CD4-positive, alpha-beta T cell treated with Interleukin-6 at 100 ng/mL for 8 hours (primary cell): ENCODE data around the gene CALM3.
A peak's percentile ranks its signal among the peaks of the same experiment; 100 is the strongest.
"Not testable (repeated sequence)": the region's sequence is repeated elsewhere in the genome, so short reads cannot be mapped to it uniquely, and the experiment has no call there.

Experiments used
- DNase-seq: peaks from one replicate; pipeline ENCODE4 v3.0.0-alpha.2; 2020; ENCODE audit warnings: mixed read lengths, low spot score

CALM3 gene

DNA sequence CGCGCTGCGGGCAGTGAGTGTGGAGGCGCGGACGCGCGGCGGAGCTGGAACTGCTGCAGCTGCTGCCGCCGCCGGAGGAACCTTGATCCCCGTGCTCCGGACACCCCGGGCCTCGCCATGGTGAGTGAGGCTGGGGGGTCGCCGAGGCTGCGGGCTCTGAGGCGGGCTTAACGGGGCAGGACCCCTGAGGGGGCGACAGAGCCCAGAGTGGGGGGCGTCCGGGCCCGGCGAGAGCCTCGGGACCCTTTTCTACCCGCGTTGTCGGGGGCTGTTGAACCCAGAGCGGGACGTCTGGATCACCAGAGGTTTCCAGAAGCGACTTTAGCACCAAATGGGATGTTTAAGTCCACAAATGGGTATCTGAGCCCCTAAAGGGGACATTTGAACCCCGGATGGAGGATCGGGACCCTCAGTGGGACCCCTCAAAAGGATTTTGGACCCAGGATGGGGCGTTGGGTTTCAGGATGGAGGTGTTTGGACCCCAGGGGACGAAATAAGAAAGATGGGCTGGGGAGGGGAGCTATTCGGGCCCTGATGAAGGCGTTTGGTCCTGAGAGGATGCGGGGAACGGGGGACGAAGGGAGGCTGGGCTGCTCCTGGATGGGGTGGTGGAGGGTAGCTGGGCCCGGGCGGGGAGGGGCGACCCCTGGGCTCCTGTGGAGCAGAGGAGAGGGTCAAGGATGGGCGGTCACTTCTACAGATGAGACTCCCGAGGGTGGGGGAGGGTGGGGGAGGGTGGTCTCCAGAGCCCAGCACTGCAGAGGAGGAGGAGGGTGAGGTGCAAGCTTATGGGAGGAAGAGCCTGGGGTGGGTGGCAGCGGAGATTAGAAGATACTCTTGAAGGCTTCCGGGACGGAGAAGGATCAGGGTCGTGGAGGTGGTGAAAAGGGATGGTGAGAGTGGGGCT is at the start of gene CALM3:
Gene CALM3 (plus strand): TSS at position 13 of the 907 bp plus-strand sequence. CDS start 105 bp downstream, at position 118.
- no peak for DNase-seq

GRCh38 chr19:46552891-46553290 is 48.2 kb upstream of the CALM3 start:
- no peak for DNase-seq

GRCh38 chr19:46554161-46554560 is 47.0 kb upstream of the CALM3 start:
- no peak for DNase-seq

- no peak for DNase-seq
These were observed 45.4 kb upstream of the CALM3 start for GRCh38 chr19:46555628-46556280.

- not testable (repeated sequence) for DNase-seq
These were observed 44.7 kb upstream of the CALM3 start for GRCh38 chr19:46556471-46556870.

DNA sequence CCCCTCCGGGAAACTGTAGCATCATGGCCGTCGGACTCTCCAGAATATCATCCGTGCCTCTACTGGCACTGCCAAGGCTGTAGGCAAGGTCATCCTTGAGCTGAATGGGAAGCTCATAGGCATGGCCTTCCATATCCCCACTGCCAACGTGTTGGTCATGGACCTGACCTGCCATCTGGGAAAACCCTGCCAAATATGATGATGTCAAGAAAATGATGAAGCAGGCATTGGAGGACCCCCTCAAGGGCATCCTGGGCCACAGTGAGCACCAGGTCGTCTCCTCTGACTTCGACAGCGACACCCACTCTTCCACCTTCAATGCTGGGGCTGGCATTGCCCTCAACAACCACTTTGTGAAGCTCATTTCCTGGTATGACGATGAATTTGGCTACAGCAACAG is 41.9 kb upstream of the CALM3 start:
- no peak for DNase-seq

DNA sequence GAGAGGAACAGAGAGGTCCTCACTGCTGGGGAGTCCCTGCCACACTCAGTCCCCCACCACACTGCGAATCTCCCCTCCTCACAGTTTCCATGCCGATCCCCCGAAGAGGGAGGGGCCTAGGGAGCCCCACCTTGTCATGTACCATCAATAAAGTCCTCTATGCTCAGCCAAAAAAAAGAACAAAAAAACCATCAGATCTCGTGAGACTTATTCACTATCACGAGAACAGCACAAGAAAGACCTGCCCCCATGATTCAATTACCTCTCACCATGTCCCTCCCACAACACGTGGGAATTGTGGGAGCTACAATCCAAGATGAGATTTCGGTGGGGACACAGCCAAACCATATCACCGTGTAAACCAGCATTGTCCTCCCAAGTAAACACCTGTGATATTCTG is 41.5 kb upstream of the CALM3 start:
- DNase-seq, result not testable (repeated sequence)

- no peak for DNase-seq
These were observed 36.4 kb upstream of the CALM3 start for GRCh38 chr19:46564701-46565100.

DNA sequence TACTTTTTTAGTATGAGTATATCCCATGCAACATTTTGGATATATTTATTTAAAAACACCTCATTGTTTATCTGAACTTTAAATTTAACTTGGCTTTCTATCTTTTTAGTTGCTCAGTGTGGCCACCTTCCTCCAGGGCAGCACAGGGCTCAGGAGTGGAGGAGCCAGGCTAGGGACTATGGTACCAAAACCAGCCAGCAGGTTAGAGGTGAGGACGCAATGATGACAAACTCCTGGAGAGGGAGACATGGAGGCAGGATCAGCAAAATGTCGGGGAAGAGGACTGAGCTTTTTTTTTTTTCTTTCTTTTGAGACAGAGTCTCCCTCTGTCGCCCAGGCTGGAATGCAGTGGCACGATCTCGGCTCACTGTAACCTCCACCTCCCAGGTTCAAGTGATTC is 29.6 kb upstream of the CALM3 start:
- DNase-seq, result no peak

GRCh38 chr19:46573679-46574498 is 27.2 kb upstream of the CALM3 start:
- no peak for DNase-seq

- DNase-seq, result peak; percentile 23
These were observed 26.6 kb upstream of the CALM3 start for GRCh38 chr19:46574533-46574932.

DNA sequence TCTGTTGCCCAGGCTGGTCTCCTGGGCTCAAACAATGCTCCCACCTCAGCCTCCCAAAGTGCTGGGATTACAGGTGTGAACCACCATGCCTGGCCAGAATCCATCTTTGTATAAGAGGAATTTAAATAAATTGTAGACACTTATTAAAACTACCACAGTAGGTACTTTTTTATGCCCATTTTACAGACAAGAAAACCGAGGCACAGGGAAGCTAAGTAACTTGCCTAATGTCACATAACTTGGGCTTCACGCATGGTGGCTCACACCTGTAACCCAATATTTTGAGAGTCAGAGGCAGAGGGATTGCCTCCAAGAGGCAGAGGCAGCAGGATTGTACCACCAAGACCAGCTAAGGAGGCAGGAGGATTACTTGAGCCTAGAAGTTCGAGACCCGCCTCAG is 22.7 kb upstream of the CALM3 start:
- no peak for DNase-seq

- DNase-seq, result peak; percentile 19
These were observed 21.7 kb upstream of the CALM3 start for GRCh38 chr19:46579361-46579879.

GRCh38 chr19:46580247-46580646 is 20.9 kb upstream of the CALM3 start:
- DNase-seq, result no peak

GRCh38 chr19:46585539-46585938 is 15.6 kb upstream of the CALM3 start:
- DNase-seq, result no peak

GRCh38 chr19:46586294-46586693 is 14.8 kb upstream of the CALM3 start:
- DNase-seq, result no peak

GRCh38 chr19:46587861-46588260 is 13.3 kb upstream of the CALM3 start:
- no peak for DNase-seq

DNA sequence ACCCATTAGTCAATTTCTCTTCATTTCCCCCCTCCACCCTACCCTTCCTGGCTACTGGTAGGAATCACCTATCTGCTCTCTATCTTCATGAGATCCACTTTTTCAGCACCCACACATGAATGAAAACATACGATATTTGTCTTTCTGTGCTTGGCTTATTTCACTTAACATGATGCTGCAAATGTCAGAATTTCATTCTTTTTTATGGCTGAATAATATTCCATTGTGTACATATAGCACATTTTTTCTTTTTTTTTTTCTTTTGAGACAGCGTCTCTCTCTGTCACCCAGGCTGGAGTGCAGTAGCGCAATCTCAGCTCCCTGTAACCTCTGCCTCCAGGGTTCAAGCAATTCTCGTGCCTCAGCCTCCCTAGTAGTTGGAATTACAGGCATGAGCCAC is 9.9 kb upstream of the CALM3 start:
- no peak for DNase-seq

DNA sequence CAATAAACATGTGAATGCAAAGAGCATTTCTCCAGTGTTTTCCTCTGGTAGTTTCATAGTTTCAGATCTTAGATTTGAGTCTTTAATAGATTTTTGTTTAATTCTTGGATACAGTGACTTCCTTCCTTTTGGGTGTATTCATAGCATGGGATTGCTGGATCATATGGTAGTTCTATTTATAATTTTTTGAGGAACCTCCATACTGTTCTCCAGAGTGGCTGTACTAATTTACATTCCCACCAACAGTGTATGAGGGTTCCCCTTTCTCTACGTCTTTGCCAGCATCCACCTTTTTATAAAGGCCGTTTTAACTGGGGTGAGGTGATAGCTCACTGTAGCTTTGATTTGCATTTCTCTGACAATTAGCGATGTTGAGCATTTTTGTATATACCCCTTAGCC is 9.3 kb upstream of the CALM3 start:
- DNase-seq, result no peak

- DNase-seq, result no peak
These were observed 5.1 kb upstream of the CALM3 start for GRCh38 chr19:46596008-46596407.

- DNase-seq, result no peak
These were observed 2.7 kb upstream of the CALM3 start for GRCh38 chr19:46598372-46598917.
